Measurements from ENCODE around the gene ASPN. TPM values are rescaled to one million over a fixed set of nuclear protein-coding genes. Genes with fewer than 3 reads are reported as not detected.

Gene ASPN
- total RNA-seq (2014; rRNA removed; shearing (Covaris generic)): not detected in 2 replicates

DNA sequence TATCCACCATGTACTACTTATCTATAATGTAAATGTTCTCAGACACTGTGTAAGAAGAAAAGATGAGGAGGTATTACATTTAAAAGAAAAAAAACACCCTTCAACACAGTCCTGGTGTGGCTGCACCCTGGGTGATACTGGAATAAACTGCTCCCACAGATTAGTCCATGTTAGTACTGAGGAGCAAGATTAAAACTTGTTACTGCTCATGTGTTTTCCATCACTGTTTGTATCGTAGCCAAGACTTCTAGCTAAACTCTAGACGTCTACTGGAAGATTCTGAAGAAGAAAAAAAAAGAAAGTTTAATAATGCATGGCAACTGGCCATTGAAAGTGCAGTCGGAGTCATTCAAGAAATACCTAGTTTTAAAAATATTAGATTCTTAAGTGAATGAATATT, at the start of gene ASPN:
TSS of gene ASPN (minus strand) at position 178 of the 400 bp plus-strand sequence.
- in situ Hi-C loops (cut with HindIII; ENCODE audit: low sequenced_read_pairs): no loop called here
- DNase-seq (ENCODE audit: low spot score): no peak

DNA sequence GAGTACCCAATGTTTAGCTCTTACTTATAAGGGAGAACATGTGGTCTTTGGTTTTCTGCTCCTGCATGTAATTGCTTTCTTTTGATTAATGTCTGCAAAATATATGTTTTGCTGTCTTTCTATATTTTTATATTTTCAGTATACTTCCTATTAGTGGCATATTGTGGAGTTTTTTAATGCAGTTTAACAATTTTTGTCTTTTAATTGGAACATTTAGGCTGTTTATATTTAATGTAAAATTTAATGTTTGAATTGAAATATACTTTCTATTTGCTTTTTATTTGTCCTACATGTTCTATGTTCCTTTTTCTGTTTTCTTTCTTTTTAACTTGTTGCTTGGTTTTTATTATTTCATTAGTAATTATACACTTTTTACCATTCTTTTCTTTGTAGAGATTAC, 48.6 kb upstream of the ASPN start:
- in situ Hi-C loops (cut with HindIII; ENCODE audit: low sequenced_read_pairs): no loop called here

GRCh38 chr9:92529124-92529523, 46.8 kb upstream of the ASPN start:
- in situ Hi-C loops (cut with HindIII; ENCODE audit: low sequenced_read_pairs): no loop called here
- DNase-seq (ENCODE audit: low spot score): no peak

More for the DNA sequence above, 48.6 kb upstream of the ASPN start:
- no peak for DNase-seq (ENCODE audit: low spot score)

GRCh38 chr9:92528522-92528849, 46.2 kb upstream of the ASPN start:
- in situ Hi-C loops (cut with HindIII; ENCODE audit: low sequenced_read_pairs): no loop called here
- no peak for DNase-seq (ENCODE audit: low spot score)

DNA sequence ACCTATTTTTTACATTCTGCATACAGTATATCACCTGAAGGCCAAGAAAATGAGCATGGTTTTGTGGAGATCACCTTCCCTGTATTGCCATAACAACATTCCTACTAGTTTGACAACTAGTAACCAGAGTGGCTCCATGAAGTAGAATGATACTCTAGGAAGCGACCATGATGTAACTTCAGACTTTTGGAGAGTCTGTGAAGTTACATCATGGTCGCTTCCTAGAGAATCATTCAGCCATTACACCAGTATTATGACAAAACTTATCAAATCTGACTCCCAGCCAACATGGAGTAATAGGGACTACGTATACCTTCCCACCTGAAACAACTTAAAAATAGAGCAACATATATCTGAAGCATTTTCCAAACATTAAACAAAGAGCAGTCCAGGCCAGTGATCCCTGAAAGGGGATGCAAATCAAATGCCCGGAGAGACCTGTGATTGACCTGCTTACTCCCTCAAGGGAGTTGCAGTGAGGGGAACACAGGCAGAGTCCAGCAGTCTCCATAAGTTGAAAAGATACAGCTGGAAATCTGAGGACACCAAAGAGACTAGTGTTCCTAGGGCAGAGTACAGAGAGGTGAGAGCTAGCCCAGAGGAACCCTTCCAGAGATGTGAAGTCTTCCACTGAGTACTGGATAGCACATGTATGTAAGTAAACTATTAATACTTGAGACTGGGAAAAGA, 45.7 kb upstream of the ASPN start:
- no peak for DNase-seq (ENCODE audit: low spot score)

DNA sequence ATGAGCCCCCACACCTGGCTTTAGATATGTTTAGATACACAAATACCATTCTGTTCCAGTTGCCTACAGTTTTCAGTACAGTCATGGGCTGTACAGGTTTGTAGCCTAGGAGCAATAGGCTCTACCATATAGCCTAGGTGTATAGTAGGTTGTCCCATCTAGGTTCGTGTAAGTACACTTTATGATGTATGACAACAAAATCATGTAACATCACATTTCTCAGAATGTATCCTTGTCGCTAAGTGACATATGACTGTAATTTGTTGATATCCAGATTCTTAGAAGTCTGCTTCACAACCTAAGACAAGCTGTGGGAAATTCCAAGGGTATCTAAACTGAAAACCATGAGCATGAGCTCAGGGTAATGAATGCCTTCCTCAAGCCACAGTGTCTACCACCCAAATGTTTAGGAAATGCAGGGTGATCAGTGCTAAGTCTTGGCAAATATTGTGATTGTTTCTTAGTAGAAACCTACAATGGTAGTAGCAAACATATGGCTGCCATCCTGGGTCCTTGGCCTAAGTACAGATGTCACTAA, 45.1 kb upstream of the ASPN start:
- in situ Hi-C loops (cut with HindIII; ENCODE audit: low sequenced_read_pairs): no loop called here

More for the DNA sequence above, 45.7 kb upstream of the ASPN start:
- in situ Hi-C loops (cut with HindIII; ENCODE audit: low sequenced_read_pairs): no loop called here

DNA sequence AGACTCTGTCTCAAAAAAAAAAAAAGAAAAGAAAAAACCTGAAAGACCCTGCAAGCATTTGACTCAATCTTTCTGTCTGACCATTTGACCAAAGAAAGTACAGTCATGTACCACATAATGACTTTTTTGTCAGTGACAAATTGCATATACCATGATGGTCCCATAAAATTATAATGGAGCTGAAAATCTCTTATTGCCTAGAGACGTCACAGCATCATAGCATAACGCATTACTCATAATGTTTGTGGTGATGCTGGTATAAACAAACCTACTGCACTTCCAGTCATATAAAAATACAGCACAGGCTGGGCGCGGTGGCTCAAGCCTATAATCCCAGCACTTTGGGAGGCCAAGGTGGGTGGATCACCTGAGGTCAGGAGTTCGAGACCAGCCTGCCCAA, 43.0 kb upstream of the ASPN start:
- DNase-seq (ENCODE audit: low spot score): no peak
- in situ Hi-C loops (cut with HindIII; ENCODE audit: low sequenced_read_pairs): no loop called here

More for the DNA sequence above, 45.1 kb upstream of the ASPN start:
- DNase-seq (ENCODE audit: low spot score): no peak

GRCh38 chr9:92524881-92525280, 42.6 kb upstream of the ASPN start:
- no peak for DNase-seq (ENCODE audit: low spot score)
- in situ Hi-C loops (cut with HindIII; ENCODE audit: low sequenced_read_pairs): no loop called here

- in situ Hi-C loops (cut with HindIII; ENCODE audit: low sequenced_read_pairs): no loop called here
Measured at GRCh38 chr9:92522983-92523970, 41.0 kb upstream of the ASPN start.

GRCh38 chr9:92520837-92521236, 38.5 kb upstream of the ASPN start:
- in situ Hi-C loops (cut with HindIII; ENCODE audit: low sequenced_read_pairs): no loop called here
- DNase-seq (ENCODE audit: low spot score): no peak

More at GRCh38 chr9:92522983-92523970, 41.0 kb upstream of the ASPN start:
- no peak for DNase-seq (ENCODE audit: low spot score)

DNA sequence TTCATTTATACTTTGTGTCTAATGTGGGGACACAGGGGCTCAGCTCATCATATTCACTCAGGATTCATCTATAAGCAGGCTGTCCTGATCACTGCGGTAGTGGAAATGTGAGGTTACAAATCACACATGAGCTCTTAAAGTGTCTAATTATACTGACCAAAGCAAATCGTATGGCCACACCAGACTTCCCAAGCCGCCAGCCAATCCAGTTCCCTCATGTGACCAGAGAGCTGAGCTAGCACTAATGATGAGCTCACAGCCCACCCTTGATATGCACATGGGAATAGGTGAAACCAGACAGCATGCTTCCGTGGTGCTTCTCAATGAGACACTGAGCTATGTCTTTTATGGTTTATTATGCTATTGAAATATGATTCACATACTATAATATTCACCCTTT, 35.9 kb upstream of the ASPN start:
- no peak for DNase-seq (ENCODE audit: low spot score)
- in situ Hi-C loops (cut with HindIII; ENCODE audit: low sequenced_read_pairs): no loop called here

DNA sequence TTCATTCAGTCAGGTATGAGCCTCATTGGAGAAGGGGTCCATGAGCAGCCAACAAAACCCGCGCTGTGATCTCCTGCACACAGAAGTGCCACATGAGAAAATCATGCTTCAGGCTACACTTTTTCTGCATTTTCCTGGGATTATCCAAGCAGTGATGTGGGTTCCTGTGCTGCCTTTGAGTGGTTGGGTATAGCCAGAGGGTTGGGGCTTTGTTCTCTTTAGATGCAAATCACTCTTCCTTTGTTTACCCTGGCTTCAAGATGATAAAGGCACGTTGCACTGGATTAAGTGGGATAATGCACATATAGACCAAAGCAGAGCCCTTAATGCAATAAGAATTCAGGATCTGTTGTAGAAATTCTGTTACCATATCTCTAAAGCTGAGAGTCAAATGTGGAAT, 34.7 kb upstream of the ASPN start:
- in situ Hi-C loops (cut with HindIII; ENCODE audit: low sequenced_read_pairs): no loop called here

DNA sequence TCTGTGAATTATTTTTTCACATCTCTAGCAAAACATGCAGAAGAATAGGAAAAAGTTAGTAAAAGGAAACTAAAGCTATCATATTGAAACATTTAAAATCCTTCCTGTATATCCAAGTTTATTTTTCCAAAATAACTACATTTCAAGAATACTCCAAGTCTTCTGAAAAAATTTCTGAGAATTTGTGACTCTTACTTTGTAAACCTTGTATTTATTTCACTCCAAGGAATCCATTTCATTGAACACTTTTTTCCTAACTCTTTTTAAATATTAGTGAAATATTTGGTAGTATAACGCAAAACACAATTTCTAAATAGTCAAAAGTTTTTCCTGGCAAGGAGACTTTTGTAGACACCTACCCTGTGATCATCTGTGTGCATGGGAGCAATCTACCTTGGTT, 34.2 kb upstream of the ASPN start:
- no peak for DNase-seq (ENCODE audit: low spot score)

More for the DNA sequence above, 34.7 kb upstream of the ASPN start:
- DNase-seq (ENCODE audit: low spot score): no peak

DNA sequence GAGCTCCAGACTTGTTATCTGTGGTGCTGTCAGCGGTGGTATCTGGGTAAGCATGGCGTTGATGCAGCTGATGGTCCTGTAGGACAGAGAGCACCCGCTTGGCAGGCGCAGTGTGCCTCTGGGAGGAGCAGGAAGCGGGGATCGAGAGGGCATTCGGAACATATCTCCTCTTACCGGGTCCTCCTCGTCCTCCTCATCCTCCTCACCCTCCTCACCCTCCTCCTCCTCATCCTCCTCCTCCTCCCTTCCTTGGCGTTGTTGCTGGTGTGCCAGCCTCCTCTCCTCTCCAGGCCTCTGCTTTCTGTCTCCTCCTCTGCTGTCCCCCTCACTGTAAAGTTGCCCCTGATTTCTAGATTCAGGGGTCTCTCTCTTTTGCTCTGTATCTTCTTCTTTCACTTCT, 32.3 kb upstream of the ASPN start:
- in situ Hi-C loops (cut with HindIII; ENCODE audit: low sequenced_read_pairs): no loop called here
- DNase-seq (ENCODE audit: low spot score): no peak

More for the DNA sequence above, 34.2 kb upstream of the ASPN start:
- in situ Hi-C loops (cut with HindIII; ENCODE audit: low sequenced_read_pairs): no loop called here

DNA sequence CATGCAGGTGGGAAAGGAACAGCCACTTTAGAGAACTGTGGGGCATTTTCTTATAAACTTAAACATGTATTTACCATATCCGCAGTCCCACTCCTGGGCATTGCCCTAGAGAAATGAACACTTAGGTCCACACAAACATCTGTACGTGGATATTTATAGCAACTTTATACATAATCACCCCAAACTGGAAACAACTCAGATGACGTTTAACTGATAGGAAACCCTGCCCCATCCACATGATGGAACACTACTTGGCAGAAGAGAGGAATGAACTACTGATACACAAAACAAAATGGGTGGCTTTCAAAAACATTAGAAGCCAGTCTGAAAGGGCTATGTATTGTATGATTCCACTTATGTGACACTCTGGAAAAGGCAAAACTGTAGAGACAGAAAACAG, 31.0 kb upstream of the ASPN start:
- in situ Hi-C loops (cut with HindIII; ENCODE audit: low sequenced_read_pairs): no loop called here
- DNase-seq (ENCODE audit: low spot score): no peak

DNA sequence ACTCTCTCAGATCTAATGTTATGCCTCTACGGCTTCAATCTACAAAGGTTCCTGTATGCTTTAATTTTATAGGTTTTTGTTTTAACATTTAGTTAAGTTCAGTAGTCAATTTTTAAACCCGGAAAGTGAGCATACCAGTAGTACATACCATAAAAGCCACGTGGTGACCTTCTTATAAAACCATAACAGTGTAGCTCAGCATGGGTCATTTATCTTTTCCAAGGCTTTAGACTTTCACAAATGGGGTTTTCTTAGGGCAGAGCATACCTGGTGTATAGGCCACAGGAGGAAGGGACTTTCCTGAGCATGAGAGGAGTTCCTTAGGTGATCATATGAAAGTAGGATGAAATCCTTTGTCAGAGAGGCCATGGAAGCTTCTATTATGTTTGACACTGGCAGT, 30.3 kb upstream of the ASPN start:
- in situ Hi-C loops (cut with HindIII; ENCODE audit: low sequenced_read_pairs): no loop called here
- no peak for DNase-seq (ENCODE audit: low spot score)

DNA sequence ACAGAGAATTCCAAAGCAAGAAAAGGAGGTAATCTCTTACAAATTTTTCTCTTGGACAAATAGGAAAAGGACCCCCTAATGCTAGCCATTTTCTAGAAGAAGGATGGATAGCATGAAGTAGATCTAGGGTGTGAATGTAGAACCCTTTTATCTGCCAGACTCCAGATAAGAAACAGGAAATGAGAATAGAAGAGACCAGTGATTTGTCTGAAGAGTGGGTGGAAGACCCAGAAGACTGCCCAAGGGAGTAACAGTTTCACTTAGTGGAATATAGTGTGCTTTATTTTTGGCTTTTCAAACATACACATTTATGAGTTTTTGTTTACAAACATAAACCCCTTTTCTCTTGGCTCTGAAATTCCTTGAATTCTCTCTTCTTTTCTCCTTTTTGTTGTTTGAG, 28.4 kb upstream of the ASPN start:
- DNase-seq (ENCODE audit: low spot score): no peak
- in situ Hi-C loops (cut with HindIII; ENCODE audit: low sequenced_read_pairs): no loop called here

DNA sequence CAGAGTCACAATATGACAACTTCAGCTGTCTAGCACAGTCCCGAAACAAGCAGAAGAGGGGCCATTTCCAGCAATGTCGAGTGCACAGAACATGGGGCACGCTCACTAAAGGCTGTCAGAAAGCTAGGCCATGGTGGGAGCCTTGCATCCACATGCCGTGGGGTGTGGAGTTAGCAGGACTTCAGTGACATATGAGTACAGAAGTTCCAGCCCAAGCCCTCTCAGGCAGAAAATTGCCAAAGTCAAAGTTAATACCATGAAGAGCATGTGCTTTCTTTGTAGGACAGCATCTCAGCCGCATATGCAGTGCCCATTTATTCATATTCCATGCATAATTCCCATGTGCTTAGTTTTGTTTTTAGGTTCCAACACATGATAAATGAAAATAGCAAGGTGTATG, 26.7 kb upstream of the ASPN start:
- in situ Hi-C loops (cut with HindIII; ENCODE audit: low sequenced_read_pairs): no loop called here
- no peak for DNase-seq (ENCODE audit: low spot score)

GRCh38 chr9:92508018-92508820, 25.9 kb upstream of the ASPN start:
- no peak for DNase-seq (ENCODE audit: low spot score)
- in situ Hi-C loops (cut with HindIII; ENCODE audit: low sequenced_read_pairs): no loop called here

Measured in G401 (cell line).